ENCODE results near the gene SUSD1. TPM values are rescaled to one million over a fixed set of nuclear protein-coding genes. Genes with fewer than 3 reads are reported as not detected.
A peak's percentile ranks its signal among the peaks of the same experiment; 100 is the strongest.
"Not testable (repeated sequence)": the region's sequence is repeated elsewhere in the genome, so short reads cannot be mapped to it uniquely, and the experiment has no call there.

The SUSD1 gene
- total RNA-seq, 1 donor from 2014 or later: 3.2 TPM

DNA sequence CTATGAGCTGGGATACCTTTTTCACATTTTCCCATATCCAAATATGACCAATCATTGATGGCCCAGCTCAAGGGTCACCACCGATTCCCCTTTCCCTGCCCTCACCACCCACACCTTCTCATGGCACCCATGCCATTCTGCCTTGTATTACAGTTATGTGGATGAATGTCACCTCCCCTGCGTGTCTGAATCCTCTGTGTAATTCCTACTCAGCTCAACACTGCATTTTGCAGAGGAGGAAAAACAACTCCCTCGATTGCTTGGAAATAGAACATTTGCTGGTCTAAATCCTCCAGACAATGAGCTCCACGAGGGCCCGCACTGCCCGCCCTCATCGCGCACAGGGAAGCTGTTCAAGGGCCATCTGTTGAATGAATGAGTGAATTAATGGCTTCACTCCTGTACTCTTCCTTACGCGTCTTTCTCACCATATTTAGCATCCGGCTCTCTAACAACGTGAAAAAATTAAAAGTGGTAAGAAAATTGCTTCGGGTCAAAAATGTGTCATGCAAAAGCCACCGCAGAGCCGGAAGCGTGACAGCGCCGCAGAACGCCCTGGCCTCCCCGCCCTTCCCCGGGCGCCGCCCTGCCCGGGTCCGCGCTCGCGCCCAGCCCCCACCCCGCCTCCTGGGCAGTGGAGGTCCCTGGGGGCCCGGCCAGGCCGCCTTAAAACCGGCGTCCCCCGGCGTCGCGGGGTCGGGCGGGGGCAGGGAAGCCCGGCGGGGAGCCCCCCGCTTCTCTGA lies 704 bp downstream of the SUSD1 start:
- peak; percentile 50 for DNase-seq (ENCODE audit: low spot score)
- peak; percentile 82 for ATAC-seq

DNA sequence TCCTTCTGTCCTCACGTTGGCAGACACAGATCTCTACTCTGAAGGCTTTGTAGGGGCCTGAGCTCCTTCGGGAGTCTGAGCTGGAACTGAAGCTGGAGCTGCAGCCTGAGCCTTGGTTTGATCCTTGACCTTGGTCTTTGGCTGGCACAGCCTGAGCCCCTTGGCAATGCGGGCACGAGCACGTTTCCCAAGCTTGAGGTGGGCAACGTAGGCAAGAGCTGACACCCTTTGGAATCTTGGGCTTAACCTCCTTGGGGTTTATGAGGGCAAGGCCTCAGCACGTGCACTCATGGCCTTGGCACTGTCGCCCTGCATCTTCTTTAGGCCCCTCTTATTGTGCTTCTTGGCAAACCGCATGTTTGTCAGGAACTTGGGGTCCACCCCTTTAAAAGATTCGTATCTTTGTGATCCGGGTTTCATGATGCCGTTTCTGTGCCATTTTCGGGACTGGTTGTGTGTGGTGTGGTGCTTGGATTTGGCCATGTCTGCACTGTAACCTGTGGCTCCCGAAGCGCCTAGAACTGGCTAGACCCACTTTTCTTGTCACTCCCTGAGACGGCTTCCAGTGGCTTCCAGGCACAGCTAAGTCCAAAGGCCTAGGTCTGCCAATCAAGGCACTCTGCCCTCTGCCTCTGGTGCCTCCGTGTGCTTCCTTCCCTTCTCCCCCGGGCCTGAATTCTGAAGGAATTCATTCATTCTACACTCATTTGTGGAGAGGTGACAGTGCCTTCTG lies 1.4 kb downstream of the SUSD1 start:
- ATAC-seq (no peak), DNase-seq (ENCODE audit: low spot score) (no peak)

DNA sequence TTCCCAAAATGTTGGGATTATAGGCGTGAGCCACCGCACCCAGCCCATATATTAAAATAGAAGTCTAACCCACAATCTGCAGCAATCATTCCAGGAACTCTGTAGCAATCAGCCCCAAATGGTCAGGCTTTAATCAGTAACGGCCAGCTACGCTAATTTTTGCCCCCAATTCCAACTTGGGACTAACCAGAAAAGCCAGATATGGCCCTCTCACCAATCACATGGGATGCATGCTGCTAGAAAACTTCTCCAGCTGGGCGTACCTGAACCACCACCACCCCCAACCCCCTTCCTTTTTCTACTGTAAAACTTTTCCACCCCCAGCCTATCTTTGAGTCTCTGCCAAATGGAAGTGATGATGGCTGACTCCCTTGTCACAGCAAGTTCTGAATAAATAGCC lies 4.1 kb downstream of the SUSD1 start:
- no peak for DNase-seq (ENCODE audit: low spot score)
- ATAC-seq: no peak

DNA sequence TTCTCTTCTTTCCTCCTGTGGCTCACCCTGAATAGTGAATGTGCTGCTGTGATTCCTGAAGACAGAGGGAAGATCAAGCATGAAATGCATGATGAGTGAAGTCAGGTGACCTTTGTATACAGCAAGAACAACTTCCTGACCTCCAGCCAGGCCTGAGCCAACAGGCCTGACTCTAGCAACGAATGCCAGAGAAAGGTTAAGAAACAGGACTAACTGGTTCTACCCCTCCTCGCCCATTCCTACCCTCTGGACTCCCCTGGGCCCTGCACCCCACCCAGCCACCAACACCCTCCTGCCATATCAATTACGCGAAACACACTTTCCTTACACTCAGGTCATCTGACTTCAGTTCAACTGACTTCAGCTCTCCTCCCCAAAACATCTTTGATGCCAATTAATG lies 4.9 kb downstream of the SUSD1 start:
- DNase-seq (ENCODE audit: low spot score): no peak
- ATAC-seq: no peak

DNA sequence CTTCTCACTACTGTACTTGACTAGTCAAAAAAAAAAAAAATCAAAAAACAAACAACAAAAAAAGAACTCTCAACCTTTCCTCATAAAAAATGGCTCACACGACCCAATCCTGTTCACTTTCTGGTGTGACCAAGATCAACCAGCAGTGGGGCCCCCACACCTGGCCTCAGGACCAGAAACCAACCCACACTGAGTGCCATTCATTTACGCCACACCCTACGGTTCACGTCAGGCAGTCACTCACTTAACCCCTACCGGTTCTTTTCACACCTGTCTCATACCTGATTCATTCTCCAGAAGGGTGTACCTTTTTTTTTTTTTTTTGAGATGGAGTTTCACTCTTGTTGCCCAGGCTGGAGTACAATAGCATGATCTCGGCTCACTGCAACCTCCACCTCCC lies 5.7 kb downstream of the SUSD1 start:
- ATAC-seq: no peak

DNA sequence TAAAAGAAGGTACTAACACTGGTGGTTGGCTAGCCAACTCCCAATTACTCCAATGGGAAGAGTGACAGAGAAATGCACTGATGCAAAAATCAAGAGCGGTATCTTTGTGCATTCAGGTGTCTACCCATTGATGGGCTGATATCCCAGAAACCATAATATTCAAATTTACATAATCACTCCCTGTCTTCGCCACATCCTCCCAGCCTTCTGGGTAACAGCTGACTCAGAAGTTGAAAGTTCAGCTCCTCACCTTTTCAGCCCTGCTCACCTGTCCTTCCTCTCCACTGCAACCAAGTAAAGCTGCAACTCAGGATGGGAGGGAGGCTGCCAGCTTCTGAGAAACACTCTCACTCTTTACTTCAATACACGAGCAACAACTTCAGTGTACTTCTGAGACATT lies 6.9 kb downstream of the SUSD1 start:
- DNase-seq (ENCODE audit: low spot score) (no peak), ATAC-seq (no peak)

More for the DNA sequence above, 5.7 kb downstream of the SUSD1 start:
- no peak for DNase-seq (ENCODE audit: low spot score)

DNA sequence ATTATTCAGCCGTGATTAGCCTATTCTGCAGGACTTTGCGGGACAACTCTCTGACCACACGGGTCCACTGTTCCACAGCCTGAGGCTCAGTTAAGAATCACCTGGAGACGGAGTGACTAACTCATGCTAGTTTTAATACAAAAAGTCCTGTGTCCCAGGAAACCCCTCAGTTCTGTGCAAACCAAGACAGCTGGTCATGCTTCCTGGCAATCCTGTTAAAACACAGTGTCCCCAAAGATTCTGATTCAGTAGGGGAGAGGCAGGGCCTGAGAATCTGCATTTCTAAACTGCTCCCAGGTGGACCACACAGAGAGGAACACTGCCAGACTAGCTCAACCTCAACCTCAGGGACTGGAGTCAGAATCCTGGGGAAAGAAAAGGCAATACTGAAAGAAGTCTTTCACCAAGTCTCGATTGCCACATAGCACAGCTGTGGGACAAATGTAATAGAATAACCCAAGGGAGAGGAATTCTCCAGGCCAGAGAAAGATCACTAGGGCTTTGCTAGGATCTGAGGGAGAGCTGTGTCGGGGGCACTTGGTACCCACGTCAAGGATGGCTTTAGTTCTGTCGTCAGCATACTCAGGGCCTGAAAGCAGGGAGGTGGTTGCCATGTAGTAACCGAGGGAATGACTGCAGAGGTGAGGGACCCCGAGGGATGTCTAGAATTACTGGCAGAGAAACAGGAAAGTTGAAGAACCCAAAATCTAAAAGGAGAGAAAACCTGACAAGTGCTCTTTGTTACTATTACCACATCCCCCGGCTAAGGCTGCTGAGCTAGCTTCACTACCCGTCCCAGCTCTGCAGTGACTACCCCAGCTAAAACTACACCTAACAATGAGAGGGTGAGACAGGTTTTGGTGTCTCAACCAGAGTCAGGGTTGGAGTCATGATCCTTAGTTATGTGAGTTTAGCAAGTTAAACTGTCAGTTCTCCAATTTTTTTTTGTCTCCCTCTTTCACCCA lies 8.6 kb downstream of the SUSD1 start:
- ATAC-seq (peak; percentile 54), DNase-seq (ENCODE audit: low spot score) (no peak)

DNA sequence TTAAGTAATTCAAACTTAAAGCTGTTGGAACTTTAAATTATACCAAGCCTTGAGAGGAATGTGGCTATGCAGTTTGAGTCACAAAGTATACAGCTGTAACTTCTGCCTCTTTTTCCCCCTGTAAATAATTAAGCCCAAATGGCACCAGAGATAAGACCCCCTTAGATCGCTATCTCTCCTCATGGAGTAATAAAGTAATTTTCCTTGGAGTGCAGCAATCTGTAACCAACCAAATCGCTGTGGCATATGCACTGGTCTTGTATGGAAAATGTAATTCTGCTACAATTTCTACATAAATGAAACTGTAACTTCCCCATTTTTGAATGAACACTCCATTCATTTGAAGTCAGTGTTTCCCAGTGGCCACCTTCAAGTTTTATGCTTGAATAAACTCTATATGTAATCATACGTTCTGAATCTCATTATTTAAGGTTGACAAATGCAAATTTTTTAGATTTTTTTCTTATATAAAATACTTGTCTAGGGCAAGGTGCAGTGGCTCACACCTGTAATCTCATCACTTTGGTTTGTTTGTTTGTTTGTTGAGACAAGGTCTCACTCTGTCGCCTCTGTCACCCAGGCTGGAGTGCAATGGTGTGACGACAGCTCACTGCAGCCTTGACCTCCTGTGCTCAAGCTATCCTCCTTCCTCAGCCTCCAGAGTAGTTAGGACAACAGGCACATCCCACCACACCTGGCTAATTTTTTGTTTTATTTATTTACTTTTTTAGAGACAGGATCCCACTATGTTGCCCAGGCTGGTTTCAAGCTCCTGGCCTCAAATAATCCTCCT lies 12.3 kb downstream of the SUSD1 start:
- DNase-seq (ENCODE audit: low spot score) (no peak), ATAC-seq (no peak)

DNA sequence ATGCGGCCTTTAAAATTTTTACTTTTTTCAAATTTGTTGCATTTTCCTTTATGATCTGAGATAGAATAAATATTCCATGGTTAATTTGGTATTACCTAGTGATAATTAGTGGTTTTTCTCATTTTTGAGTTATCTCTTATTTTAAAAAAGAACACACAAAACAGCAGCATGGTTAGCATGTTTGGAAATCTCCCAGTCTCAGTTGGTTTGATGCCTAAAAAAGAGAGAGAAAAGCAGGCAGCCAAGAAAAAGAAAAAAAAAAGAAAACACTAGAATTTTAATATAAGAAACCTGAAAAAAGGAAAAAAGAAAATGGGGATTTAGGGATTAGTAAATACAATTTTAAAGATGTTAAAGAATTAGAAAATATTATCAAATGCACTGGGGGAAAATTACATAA lies 15.3 kb downstream of the SUSD1 start:
- DNase-seq (ENCODE audit: low spot score): no peak
- ATAC-seq: no peak

DNA sequence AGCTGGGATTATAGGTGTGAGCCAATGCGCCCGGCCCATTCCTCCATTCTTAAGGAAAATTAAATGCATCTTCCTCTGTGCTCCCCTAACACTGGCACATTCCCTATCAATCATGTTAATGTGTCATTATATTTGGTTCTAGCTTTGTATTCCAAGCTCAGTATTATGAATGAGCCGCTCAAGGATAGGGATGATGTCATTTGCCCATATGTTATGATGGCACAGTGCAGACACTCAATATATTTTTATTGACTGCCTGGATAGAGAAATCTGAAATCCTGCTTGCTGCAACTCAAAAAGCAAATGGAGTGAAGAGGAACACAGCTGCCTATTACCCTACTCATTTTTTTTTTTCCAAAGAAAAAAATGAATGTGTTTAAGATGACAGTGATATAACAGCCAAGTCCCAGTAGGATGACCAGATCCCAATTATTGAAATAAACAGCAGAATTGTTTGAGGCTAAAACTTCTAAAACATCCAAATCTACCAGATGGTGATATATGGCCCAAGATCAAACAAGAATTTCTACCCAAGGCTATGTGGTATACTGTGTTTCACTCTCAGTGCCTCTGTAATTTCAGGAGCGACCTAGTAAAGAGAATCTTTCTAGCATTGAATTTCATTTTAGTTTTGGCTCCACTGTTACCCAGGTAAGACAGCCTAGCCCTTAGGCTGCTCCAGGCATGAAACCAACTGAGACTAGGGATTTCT lies 16.3 kb downstream of the SUSD1 start:
- ATAC-seq (no peak), DNase-seq (ENCODE audit: low spot score) (no peak)

DNA sequence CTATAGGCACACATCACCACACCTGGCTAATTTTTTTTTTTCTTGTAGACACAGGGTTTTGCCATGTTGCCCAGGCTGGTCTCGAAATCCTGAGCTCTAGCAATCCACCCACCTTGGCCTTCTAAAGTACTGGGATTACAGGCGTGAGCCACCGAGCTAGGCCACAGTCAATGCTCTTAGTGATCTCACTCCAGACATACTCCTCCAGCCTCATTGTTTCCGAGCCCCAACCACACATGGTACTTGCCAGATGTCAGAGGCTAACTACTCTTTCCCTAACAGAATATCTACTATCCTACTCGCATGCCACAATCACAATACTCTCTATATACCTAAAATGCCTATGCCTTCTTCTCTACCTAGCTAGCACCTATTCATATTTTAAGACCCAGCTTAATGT lies 17.1 kb downstream of the SUSD1 start:
- no peak for ATAC-seq
- no peak for DNase-seq (ENCODE audit: low spot score)

DNA sequence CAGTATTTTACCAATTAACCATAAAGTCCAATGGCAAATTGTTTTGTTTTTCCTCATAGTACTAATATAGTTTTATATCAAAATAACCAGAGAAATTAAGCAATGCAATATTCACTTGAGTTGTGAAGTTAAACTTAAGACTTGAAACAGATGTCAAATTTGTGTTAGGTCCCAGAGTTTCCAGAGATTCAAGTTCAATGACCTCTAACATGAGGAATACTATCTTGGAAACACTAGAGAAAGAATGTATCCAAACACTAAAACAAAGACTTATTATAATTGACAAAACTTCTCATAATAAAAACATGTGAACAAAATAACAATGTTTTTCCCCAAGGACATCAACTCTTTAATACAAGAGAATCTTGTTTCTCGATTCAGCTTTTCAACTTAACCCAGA lies 18.0 kb downstream of the SUSD1 start:
- ATAC-seq: no peak
- no peak for DNase-seq (ENCODE audit: low spot score)

DNA sequence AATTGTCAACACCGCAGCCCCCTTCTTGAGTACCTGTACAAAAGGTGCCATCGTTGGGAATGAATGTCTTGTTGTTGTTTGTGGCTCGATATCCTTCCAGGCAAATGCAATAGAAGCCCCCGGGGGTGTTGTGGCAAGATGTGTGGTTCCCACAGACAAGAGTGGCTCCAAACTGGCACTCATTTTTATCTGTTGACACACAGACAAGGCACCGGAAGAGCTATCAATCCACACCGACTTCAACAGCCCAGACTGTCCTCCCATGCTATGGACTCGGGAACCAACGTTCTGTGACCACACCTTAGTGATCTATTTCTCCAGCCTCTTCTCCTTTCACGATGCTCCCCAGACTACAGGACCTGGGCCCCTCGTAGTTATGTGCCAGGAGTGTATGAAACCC lies 25.9 kb downstream of the SUSD1 start:
- ATAC-seq: no peak
- DNase-seq (ENCODE audit: low spot score): no peak

DNA sequence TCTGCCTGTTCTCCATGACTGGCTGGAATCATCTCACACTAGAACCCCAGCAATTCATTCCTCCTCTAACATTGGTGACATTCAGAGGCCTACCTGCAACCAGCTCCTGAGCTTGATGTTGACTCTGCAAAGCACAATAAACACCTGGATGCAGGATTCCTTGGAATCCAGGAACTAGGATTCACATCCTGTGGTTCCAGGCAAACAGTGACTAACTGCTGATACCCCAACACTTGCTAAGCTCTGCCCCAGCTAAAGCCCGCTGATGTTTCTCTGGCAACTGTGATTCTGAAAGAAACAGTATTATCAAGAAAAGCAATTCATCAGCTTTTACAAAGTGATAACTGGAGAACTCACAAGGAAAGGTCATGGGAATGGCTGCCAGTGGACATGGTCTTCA lies 29.2 kb downstream of the SUSD1 start:
- ATAC-seq (no peak), DNase-seq (ENCODE audit: low spot score) (no peak)

DNA sequence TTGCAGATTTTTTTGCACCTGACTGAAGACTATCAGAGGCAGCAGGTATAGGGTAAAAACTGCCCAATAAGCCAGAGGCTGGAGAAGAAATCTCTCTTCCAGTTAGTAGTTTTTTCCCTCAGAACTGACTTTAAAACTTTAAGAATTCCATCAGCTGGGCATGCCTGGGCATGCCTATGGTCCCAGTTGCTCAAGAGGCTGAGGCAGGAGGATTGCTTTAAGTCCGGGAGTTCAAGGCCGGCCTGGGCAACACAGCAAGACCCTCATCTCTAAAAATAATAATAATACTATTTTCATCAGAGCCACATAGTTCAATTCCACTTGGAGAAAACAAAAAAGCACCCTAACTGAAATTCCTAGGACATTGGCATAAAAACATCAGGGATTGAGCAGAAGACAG lies 30.3 kb downstream of the SUSD1 start:
- DNase-seq (ENCODE audit: low spot score) (no peak), ATAC-seq (no peak)

DNA sequence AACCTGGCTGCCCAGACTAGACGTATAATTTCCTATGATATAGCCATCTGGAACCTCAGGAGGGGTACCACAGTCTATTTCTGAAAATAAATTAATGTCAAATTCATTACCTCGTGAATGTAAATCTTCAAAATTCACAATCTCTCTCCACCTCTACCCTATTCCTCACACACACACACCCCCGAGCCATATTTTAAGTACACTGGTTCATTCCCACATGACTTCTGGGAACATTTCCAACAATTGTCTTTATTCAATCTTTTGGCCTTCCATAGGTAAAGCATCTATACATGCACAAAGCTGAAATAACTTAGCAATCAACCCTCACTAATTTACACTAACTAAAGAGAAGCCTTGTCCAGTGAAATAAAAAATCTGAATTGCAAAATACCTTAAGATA lies 32.7 kb downstream of the SUSD1 start:
- ATAC-seq (no peak), DNase-seq (ENCODE audit: low spot score) (no peak)

DNA sequence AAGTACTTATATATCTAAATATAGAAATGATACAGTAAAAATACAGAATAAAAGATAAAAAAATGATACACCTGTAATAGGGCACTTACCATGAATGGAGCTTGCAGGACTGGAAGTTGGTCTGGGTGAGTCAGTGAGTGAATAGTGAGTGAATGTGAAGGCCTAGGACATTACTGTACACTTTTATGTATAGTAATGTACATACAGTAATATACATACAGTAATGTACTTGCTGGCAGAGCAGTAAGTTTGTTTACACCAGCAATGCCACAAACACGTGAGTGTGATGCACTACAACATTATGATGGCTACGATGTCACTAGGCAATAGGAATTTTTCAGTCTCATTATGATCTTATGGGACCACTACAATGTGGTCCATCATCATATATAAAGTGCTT lies 34.2 kb downstream of the SUSD1 start:
- DNase-seq (ENCODE audit: low spot score) (no peak), ATAC-seq (no peak)

DNA sequence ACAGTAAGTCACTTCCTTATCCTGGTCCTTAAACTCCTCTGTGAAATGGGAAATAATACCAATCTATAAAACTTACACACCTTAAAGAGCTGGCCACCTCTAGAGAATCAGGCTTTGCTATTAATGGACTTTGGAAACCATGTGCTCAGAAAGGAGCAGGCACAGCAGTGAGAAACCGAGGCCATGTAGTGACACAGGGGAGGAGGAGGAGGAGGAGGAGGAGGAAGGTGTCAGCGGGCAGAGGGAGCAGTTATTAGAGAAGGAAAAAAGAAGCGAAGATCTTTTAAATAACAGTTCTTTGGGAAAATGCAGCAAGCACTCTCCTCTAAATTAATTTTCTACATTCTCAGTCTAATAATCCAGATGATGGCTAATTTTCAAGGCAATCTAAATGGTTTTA lies 38.0 kb downstream of the SUSD1 start:
- DNase-seq (ENCODE audit: low spot score): no peak
- no peak for ATAC-seq

DNA sequence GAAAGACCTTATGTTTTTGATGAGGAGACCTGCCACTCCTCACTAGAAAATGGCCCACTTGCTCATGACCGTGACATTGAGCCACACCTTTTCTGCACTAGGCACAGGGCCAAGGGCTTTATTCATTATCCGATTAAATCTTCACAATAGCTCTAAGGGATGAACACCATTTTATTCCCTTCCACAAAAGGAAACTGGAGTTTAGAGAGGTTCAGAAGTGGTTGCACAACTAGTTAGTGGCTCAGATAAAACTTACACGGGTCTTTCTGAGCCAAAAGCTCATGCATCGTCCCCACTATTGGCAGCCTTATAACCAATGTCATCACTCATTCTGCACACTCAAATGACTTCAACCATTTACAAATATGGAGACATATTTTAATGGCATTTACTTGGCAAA lies 39.4 kb downstream of the SUSD1 start:
- ATAC-seq: no peak
- DNase-seq (ENCODE audit: low spot score): no peak

DNA sequence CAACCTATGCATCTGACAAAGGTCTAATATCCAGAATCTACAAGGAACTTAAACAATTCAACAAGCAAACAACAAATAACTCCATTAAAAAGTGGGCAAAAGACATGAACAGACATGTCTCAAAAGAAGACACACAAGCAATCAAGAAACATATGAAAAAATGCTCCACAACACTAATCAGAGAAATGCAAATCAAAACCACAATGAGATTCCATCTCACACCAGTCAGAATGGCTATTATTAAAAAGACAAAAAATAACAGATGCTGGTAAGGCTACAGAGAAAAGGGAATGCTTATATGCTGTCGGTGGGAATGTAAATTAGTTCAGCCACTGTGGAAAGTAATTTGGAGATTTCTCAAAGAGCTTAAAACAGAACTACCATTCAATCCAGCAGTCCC lies 41.3 kb downstream of the SUSD1 start:
- DNase-seq (ENCODE audit: low spot score); ATAC-seq: not testable (repeated sequence)
